Sigmoid colon (tissue), 7 donors: Measurements from ENCODE around the gene TXNL4B. TPM values are rescaled to one million over a fixed set of nuclear protein-coding genes. Genes with fewer than 3 reads are reported as not detected.

Source experiments
- DNase-seq: peaks from one replicate; pipeline ENCODE4 v3.0.0-alpha.2; 2019
- H3K27ac ChIP-seq, 4 donors: fragments of 200-600 bp; sonication (generic); one replicate each; pipeline ENCODE4 v1.5.1; 2016 to 2019; ENCODE audit warnings: mild to moderate bottlenecking in 1 of 4
- H3K27me3 ChIP-seq, 3 donors: fragments of 200-600 bp; sonication (generic); one replicate each; pipeline ENCODE4 v1.5.1; 2019; ENCODE audit warnings: mild to moderate bottlenecking in 1 of 3
- H3K36me3 ChIP-seq, 4 donors: fragments of 200-600 bp; sonication (generic); one replicate each; pipeline ENCODE4 v1.5.1; 2016 to 2019
- H3K4me1 ChIP-seq, 4 donors: fragments of 200-600 bp; sonication (generic); one replicate each; pipeline ENCODE4 v1.5.1; 2017 to 2019
- H3K4me3 ChIP-seq, 4 donors: fragments of 200-600 bp; sonication (generic); one replicate each; pipeline ENCODE4 v1.5.1; 2017 to 2019; ENCODE audit warnings: mild to moderate bottlenecking in 2 of 4, moderate library complexity in 1 of 4
- H3K9me3 ChIP-seq, 4 donors: fragments of 200-600 bp in 3 of 4; sonication (generic) in 3 of 4; one replicate each; pipeline versions ENCODE4 v1.5.1 to v1.6.1; 2013 to 2019
- CTCF ChIP-seq, 4 experiments: fragments of 450-650 bp in 3 of 4; fragments of 200-600 bp in 1 of 4; IDR thresholded peaks; one replicate each; pipeline ENCODE4 v1.5.1; 2016 to 2019; ENCODE audit warnings: antibody characterized with exemption in 4 of 4, mild to moderate bottlenecking in 3 of 4, moderate library complexity in 2 of 4
- EP300 ChIP-seq, 4 donors: sonication (generic); formaldehyde crosslinking; IDR thresholded peaks; one replicate each; pipeline ENCODE4 v1.6.1; 2017; ENCODE audit warnings: antibody characterized with exemption in 4 of 4
- POLR2A ChIP-seq, 2 donors: fragments of 450-650 bp; IDR thresholded peaks; one replicate each; pipeline ENCODE4 v1.6.1; 2016; ENCODE audit warnings: antibody characterized with exemption in 2 of 2, mild to moderate bottlenecking in 2 of 2, moderate library complexity in 2 of 2
- POLR2AphosphoS5 ChIP-seq, 4 donors: sonication (generic); formaldehyde crosslinking; IDR thresholded peaks; one replicate each; pipeline ENCODE4 v1.6.1; 2017; ENCODE audit warnings: antibody characterized with exemption in 4 of 4
- WGBS, 2 donors: extraction: QIAGEN DNeasy Blood & Tissue Kit; methylation state at CpG; one replicate each; pipeline ENCODE4 v1.1.7; 2013; 5-methylcytosine and 5-hydroxymethylcytosine counted together
- intact Hi-C: fragments of 100-400 bp; cut with DNase I; formaldehyde crosslinking; loops from one replicate; pipeline ENCODE4 v1.15.1; 2023
- polyA plus RNA-seq, 3 donors: library from polyadenylated mRNA; stranded (reverse); fragments of 200-250 nt; gene quantifications; one replicate each; pipeline ENCODE4 v1.2.3, GENCODE V29; 2013
- total RNA-seq, 4 donors: library from RNA; depleted of rRNA; stranded (reverse); fragments of >200 nt; gene quantifications; one replicate each; pipeline ENCODE4 v1.1.0, GENCODE V29; 2016
- donor health status: healthy with polysubstance abuse.
- donor health status: Bipolar disorder and iron deficiency.
- donor health status: healthy.

TXNL4B gene
- total RNA-seq (10 to 100 TPM in 1 of 4 donors, 1 to 10 TPM in 3; 7.8 to 11.8 (median 8.1) TPM), polyA plus RNA-seq (1 to 10 TPM; 6.0 to 8.8 (median 8.8) TPM)

- no peaks in the 10 kb centered on the region for H3K9me3 ChIP-seq
- intact Hi-C loops = loop anchor here (1.0 to 10.0 kb wide), 4 partner anchors 85 to 631 kb away; partner anchors contain the start of genes DHODH, IST1, PHLPP2 and ZNF23
These were observed at the start of gene TXNL4B, which contains the start of gene DHX38 for GRCh38 chr16:72093448-72094265. TXNL4B (minus strand) TSS chr16:72093620; CDS start chr16:72090749, 2,871 bp downstream. DHX38 (plus strand) TSS chr16:72093847; CDS start chr16:72096158, 2,311 bp downstream.

GRCh38 chr16:72142476-72142875, 49.1 kb upstream of the TXNL4B start:
- Histone ChIP-seq H3K9me3 (no peaks in the 10 kb centered on the region), H3K27me3 (no peaks in the 10 kb centered on the region), H3K4me3 (no peak overlapping the region), H3K27ac (no peak overlapping the region), H3K4me1 (no peaks in the 10 kb centered on the region), H3K36me3 (no peaks in the 10 kb centered on the region)
- no peak for TF ChIP-seq EP300 (IDR thresholded peaks at IDR 0.05)
- TF ChIP-seq POLR2A (IDR thresholded peaks at IDR 0.05) = no peak
- no peak for TF ChIP-seq CTCF (IDR thresholded peaks at IDR 0.05)
- 83 to 86% methylated on average over 1 of the region's 1 CpG for WGBS, 2 donors
- DNase-seq = no peak
- intact Hi-C loops = no loop called here

More at GRCh38 chr16:72093448-72094265, at the start of gene TXNL4B, which contains the start of gene DHX38:
- TF ChIP-seq CTCF (IDR thresholded peaks at IDR 0.05) (no peak), POLR2AphosphoS5 (IDR thresholded peaks at IDR 0.05) (peak; percentile 87 to 96 (median 94)), EP300 (IDR thresholded peaks at IDR 0.05) (no peak), POLR2A (IDR thresholded peaks at IDR 0.05) (peak; percentile 74 to 80)
- Histone ChIP-seq H3K27me3 (no peaks in the 10 kb centered on the region), H3K4me3 (peak within 1 kb of the TSS; percentile 73 to 94 (median 83)), H3K36me3 (peaks cover 4 to 48% (median 33%) of the 10 kb centered on the region in 4 donors), H3K27ac (peak within 1 kb of the TSS; percentile 91 to 95 (median 92)), H3K4me1 (peaks cover 0 to 40% (median 34%) of the 10 kb centered on the region in 4 donors)
- 0% methylated on average over 43 of the region's 43 CpGs for WGBS, 2 donors
- DNase-seq = peak; percentile 97

- no peaks in the 10 kb centered on the region for H3K9me3 ChIP-seq
- no peak overlapping the region for H3K27ac ChIP-seq
- 98% methylated on average over 2 of the region's 2 CpGs for WGBS, 2 donors
- H3K4me1 ChIP-seq = no peaks in the 10 kb centered on the region
- intact Hi-C loops = no loop called here
- no peak overlapping the region for H3K4me3 ChIP-seq
- no peaks in the 10 kb centered on the region for H3K27me3 ChIP-seq
- no peak for TF ChIP-seq POLR2AphosphoS5 (IDR thresholded peaks at IDR 0.05)
- TF ChIP-seq EP300 (IDR thresholded peaks at IDR 0.05) = no peak
- DNase-seq = no peak
- H3K36me3 ChIP-seq = no peaks in the 10 kb centered on the region
These were observed 46.5 kb upstream of the TXNL4B start for GRCh38 chr16:72139908-72140307.

GRCh38 chr16:72138064-72138572, 44.7 kb upstream of the TXNL4B start:
- Histone ChIP-seq H3K4me1 (no peaks in the 10 kb centered on the region), H3K27ac (no peak overlapping the region), H3K36me3 (no peaks in the 10 kb centered on the region), H3K9me3 (no peaks in the 10 kb centered on the region), H3K27me3 (no peaks in the 10 kb centered on the region), H3K4me3 (no peak overlapping the region)
- no peak for DNase-seq
- intact Hi-C loops = no loop called here
- 93 to 94% methylated on average over 4 of the region's 4 CpGs for WGBS, 2 donors
- TF ChIP-seq POLR2AphosphoS5 (IDR thresholded peaks at IDR 0.05) (no peak), CTCF (IDR thresholded peaks at IDR 0.05) (no peak), EP300 (IDR thresholded peaks at IDR 0.05) (no peak), POLR2A (IDR thresholded peaks at IDR 0.05) (no peak)

- intact Hi-C loops = no loop called here
- H3K4me1 ChIP-seq = no peaks in the 10 kb centered on the region
- no peak overlapping the region for H3K4me3 ChIP-seq
- WGBS, 2 donors = 90 to 92% methylated on average over 15 of the region's 15 CpGs
- no peaks in the 10 kb centered on the region for H3K9me3 ChIP-seq
- no peak for TF ChIP-seq EP300 (IDR thresholded peaks at IDR 0.05)
- no peak for TF ChIP-seq CTCF (IDR thresholded peaks at IDR 0.05)
- TF ChIP-seq POLR2AphosphoS5 (IDR thresholded peaks at IDR 0.05) = no peak
- TF ChIP-seq POLR2A (IDR thresholded peaks at IDR 0.05) = no peak
- H3K27ac ChIP-seq = no peak overlapping the region
- no peak for DNase-seq
- H3K27me3 ChIP-seq = no peaks in the 10 kb centered on the region
- H3K36me3 ChIP-seq = no peaks in the 10 kb centered on the region
These were observed 44.1 kb upstream of the TXNL4B start for GRCh38 chr16:72137380-72138063.
